GM18498 (cell line): Measurements from ENCODE around the gene NFRKB.

Experiments used
- ATAC-seq: cut with Tn5 transposase; IDR thresholded peaks from one replicate; pipeline ENCODE4 v1.9.1; 2021; ENCODE audit warnings: mild to moderate bottlenecking, moderate library complexity; ENCODE audit not compliant: unreplicated experiment

NFRKB gene

DNA sequence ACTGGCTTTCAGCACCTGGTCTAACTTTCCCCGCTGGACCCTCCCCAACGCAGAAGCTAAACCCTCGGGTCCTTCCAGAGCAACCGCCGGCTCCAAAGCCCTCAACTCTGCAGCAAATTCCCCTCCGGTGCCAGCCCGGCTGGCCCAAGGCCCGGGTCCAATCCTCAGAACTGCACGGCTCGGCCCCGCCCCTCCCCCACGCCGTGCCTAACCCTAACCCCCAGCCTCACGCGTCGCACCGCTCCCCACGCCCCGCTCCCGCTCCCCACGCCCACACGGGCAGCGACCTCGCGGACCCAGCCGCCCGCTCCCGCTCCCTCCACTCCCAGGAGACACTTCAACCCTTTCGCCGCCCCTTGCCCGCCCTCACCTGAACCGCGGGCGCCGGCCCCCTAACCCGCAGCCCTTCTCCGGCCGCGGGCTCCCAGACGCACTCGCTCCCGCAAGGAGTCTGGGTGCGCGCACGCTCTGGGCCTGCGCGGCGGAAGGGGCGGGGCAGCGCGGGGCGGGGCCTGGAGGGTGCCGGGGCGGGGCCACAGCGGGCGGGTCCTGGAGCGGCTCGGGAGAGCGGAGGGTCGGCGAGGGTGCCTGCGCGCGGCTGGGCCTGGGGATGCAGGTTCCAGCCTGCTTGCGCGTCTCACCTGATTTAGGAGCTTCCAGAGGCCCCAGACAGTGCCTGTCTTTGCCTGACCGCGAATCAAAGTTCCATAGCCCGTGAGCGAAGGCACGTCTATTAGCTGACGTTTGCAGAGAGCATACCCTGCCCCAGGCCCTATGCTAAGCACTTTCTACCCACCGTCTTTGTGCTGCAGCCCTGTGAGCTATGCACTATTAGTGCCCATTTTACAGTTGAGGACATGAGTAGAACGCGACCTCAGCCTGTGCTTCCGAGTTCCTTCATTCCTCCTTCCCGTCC is at the start of gene NFRKB:
NFRKB (minus strand) TSS at position 453 of the 916 bp plus-strand sequence. CDS start 2,729 bp downstream, outside the sequence.
- ATAC-seq = peak; percentile 96

DNA sequence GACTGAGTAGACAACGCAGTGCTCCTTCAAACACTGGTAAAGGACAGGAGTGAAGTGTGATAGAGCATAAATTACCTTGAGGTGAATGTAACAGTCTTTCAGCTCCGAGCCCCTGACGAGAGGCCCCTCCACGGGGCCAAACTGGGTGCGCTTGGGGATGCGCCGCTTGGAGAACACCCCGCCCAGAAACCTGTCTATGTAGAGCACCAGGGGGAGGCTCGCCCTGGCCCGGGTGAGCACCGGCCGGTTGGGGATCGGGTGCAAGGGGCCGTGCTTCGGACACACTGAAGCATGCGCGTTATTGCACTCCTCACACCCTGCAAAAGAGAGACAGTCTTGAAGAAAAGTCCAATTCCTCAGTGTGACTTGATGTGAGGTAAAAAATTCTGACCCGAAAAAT is 49.3 kb upstream of the NFRKB start:
- ATAC-seq = no peak

DNA sequence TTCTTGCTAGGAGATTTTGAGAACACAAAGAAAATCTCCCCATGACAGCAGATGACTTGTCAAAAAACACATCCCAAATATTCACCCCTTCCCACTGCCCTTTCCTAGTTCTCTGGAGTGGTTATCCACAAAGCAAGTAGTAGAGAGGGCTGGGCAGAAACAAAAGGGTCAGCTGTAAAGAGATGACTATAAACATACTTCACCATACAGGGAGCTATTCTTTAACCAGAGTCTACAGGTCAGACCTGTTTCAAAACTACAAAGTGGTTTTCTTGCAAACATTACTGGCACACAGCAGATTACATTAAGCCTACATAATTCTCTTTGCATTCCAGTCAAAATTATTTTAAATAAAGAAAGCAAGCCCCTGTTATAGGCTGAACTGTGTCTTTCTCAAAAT is 47.7 kb upstream of the NFRKB start:
- ATAC-seq = no peak

DNA sequence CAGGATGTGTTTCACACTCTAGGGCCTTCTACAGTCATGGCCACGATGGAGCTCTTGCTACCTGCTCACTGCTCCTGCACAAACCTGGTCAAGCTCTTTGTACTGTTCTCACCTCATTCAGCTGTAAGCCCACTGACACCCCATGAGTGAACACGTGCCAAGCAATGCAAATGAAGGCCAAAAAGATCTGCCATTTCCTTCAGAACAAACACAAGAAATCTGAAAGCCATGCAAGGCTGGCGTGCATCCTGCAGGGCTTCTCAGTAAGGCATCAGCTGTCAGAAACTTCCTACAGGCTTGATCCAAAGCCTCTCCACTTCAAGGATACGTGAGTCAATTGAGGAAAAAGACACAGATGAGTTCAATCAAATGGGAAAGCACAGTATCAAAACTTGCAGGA is 44.1 kb upstream of the NFRKB start:
- no peak for ATAC-seq

DNA sequence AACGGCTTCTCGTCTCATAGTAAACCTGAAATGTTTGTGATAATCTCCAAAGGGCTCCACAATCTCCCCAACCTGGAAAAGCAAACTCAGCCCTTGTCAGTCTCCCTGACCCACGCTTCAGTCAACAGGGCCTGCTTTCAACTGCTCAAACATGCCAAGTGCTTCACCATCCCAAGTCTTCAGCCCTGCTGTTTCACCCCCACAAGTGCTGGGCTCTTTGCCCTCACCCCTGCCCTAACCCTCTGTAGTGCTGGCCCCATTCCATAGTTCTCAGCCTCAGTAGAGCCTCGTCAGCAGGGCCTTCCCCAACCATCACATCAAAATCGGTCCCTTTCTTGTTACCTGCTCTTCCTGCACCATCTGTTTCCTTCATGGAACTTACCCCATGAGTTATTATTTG is 43.4 kb upstream of the NFRKB start:
- ATAC-seq = no peak

DNA sequence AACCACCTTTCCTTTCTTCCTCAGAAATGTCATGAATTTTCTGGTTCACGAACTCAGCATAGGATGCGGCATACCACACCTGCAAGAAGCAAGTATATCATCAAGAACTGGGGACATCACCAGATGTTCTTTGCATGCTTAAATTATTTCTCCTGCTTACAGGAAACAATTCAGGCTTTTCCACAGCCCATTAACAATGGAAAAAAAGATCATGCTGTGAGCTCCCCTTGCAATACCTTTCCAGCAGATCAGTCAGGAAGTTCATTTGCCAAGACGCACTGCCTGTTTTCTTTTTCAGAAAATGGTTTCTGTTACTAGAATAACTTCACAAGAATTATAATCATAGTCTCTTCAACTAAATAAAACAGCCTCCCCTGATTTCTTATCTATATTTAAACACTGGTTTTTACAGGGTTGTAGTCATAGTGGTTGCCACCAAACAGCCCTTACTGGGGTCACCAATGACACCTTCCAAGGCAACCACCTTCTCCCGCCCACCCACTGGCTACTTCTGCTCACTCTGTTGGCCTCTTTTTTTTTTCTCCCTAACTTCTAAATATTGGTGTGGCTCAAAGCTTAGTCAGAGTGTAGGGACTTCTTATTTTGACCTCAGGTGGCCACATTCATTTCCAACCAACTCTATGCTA is 42.3 kb upstream of the NFRKB start:
- no peak for ATAC-seq

DNA sequence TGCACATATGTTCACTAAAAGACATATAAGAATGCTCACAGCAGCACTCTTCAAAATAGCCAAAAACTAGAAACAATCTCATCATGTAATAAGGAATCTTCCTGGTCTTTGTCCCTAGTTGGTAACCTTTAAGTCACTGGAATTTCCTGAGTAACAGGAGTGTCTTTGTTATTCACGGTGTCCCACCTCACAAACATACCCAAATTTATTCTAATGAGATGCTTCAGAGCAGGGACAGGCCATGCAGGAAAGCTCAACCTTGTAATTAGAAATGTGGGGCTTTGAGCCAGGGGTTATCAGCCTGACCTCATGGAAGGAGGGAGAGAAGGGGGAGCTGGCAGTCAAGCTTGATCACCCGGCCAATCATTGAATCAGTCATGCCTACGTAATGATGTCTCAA is 40.3 kb upstream of the NFRKB start:
- no peak for ATAC-seq

DNA sequence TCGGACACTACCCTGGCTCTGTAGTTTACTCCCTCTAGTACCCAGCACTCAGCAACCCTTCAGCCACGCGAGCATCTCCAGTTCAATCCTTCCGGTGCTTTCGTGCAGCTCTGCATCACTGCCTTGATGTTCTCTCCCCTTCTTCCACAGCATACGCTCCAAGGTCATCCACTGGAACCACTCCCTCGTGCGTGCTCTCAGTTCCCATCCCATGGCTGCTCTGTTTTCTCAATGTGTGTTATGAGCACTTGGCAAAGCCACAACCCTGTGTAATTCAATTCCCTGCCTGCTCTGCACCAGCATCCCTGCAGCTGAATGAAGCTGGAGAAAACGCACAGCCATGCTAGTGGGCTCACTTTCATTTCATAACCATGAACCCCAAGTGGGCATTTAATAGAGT is 38.5 kb upstream of the NFRKB start:
- ATAC-seq = no peak

DNA sequence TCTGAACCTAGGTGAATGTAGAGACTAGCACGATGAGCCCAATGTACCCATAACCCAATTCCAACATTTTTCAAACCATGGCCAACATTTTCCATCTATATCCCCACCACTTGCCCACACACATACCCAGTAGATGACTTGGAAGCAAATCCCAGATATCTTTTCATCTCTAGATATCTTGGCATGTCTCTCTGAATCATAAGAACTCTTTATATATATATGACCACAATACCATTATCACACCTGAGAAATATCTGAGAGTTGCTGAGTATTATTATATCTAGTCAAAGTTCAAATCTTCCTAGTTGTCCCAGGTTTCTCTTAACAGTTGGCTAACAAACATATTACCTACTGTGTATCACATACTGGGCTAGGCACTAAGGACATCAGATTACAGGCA is 37.9 kb upstream of the NFRKB start:
- no peak for ATAC-seq

DNA sequence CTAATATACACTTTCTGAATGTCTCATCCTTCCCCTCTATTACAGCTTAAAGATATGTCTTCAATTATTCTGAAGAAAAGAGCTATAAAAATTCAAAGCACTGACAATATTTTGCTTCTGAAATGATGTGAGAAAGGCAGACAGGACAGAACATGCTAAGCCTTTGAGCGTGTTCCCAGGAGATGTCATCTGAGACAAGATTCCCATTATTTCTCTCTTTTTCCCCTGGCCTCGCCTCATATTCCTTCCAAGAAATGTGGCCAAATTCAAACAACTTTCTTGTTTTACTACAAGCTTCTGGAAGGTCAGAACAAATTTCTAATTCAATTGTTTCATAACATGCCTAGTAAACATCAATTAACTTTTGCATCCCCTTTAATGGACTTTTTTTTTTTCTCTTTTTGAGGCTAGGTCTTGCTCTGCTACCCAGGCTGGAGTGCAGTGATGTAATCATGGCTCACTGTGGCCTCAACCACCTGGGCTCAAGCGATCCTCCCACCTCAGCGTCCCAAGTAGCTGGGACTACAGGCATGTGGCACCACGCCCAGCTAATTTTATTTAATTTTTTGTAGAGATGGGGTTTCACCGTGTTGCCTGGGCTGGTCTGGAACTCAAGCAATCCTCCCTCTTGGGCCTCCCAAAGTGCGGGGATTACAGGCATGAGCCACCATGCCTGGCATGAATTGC is 37.1 kb upstream of the NFRKB start:
- no peak for ATAC-seq

DNA sequence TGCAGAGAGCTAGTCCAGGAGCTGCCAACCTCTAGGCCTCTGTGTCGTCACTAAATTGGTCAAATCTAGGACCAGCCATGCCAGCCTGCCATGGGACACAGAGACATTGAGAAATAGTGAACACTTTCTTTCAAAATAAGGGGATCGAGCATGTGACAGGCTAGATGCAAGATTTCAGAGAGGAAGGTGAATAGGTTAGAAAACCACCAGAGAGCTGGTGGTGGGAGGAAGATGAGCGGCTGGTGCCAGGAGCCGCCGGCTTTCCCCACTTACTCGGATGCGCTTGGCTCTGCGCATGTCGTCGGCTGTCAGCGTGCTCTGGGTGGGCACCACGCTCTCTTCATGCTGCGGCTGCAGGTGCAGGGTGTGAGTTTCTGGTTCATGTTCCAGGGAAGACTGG is 35.4 kb upstream of the NFRKB start:
- no peak for ATAC-seq

DNA sequence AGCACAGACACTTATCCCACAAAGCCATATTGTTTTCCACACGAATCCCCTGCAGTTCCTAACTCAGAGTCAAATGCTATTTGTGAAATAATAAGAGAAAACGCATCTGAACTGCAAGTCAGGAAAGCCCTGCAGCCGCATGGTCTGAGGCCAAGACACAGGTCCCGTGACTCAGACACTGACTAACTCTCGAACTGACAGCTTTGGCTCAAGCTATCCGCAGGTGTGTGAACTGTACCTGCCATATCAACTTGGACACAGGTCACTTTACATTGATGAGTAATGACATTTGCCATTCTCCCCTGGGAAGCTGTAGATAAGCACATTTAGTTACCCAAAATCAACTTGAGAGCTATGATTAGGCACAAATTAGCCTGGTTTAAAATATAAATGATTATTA is 34.9 kb upstream of the NFRKB start:
- no peak for ATAC-seq

DNA sequence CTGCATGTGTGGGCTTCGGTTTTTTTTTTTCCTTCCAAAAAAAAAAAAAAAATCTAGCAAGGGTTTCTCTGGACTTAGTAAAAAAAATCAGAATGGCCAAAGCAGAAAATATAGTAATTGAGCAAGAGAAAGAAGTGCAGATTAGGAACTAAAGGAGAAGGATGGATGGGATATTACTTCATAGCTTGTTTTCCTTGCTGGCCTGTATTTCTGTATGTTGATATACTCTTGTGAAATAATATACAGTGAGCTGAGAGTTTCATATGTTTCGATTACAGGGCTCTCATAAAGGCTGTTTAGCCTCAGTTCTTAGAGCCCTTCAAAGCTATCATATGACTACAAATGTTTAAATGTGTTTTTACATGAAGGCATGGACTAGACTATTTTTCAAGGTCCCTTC is 34.3 kb upstream of the NFRKB start:
- no peak for ATAC-seq

DNA sequence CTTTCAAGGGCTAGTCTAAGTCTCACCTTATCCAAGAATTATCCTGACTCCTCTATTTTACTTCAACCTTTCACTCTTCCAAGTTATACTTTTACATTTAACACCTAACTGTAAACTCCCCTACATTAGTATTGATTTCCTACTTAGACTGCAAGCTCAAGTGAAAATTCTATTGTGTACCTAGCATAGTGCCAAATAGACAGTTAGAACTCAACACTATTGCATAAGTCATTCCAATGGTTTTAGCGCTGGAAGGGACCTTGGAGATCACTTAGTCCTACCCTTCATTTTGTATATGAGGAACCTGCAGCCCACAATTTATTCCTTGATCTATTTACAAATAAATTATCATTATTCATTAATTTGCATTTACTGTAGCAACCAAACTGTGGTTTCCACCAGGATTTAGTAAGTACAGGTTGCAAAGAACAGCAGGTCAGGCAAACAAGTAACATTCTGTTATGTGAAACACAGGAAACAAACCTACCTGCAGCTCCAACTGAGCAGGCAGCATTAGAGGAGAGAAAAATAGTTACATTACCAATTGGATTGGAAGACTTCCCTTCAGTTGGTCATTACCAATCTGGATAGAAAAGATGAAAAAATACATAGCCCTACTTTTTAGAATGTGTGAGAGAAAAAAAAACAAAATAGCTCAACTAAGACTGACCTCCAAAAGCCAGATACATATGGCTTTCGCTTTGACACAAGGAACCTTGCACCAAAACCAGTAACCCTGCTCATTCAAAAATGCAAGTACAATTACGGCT is 33.7 kb upstream of the NFRKB start:
- ATAC-seq = no peak

DNA sequence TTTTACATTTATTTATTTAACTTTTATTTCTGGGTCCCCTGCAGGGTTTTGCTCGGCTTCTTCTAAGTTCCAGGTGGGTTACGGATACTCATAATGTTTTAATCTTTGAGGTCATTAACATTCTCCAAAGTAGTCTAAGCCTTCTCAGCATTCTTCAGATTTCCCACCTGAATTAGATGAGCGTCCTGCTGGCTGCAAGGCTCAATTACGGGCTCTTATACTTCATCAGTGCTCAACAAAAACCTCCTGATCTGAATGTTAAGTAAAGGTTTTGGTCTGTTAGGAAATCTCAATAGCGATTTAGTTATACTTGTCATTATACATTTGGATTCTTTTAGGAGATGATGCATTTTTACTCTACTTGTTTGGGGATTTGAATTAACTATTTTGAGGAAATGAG is 27.3 kb upstream of the NFRKB start:
- ATAC-seq = no peak

DNA sequence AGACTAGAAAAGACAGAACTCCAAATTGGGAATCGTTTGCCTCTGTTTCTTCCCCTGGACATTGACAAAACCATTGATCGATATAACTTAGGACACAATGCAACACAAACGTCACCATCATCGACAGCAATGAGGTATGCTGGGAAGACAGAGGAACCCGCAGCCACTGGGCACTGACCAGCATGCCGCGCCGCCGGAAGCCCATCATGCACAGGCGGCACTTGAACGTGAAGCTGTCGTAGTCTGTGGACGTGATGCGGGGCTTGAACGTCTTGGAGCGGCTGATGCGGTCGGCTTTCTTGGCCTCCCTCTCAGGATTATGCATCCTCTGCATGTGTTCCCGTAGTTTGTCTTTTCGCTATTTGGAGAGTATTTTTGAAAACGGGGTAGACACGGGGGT is 23.0 kb upstream of the NFRKB start:
- ATAC-seq = no peak

DNA sequence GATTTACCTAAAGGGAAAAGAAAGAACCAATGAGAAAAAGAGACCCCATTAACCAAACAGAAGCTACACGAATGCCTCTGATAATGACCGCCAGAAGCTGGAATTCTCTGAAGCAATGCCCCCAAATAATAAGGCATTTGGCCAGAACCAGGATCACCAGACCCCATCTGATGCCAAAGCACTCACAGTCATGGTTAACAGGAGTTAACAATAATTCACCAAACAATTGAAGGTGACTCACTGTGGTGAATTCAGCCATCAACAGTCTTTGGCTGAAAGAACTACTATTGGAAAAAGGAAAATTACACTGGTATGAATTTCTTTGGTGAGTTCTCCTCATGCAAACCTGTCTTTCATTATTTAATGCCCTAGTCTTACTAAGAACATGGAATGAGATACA is 21.9 kb upstream of the NFRKB start:
- ATAC-seq = no peak

DNA sequence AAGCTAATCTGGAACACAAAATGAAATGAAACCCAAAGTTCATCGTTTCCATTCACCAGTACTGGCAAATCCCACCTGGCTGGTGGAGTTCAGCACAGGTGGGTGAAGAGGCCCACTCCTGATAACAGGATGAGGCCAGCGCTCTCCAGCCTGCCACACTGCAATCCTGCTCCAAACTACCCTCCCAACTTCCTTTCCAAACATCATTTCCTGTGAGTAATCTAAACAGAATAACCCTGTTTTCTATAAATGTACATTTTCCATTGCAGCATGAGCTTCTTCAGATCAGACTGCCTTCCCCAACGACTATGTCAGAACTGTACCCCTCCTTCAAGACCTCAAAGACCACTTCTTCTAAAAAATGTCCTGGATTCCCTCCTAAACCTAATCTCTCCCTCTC is 15.9 kb upstream of the NFRKB start:
- no peak for ATAC-seq

DNA sequence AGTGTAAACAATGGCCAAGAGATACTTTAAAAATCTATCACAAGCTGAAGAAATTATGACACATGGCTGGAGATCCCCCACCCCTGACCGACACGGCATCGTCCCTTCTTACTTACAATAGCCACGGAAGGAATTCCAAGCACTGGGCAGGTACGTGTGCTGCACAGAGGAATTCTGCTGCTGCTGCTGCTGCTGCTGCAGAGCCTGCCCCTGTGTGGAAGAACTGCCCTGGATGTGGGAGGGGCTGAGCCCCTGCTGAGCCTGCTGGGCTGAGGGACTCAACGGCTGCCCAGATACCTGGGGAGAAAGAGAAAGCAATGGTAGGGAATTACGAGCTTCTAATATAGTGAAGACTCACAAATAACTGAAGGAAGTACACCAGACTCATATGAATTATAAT is 15.0 kb upstream of the NFRKB start:
- ATAC-seq = no peak

DNA sequence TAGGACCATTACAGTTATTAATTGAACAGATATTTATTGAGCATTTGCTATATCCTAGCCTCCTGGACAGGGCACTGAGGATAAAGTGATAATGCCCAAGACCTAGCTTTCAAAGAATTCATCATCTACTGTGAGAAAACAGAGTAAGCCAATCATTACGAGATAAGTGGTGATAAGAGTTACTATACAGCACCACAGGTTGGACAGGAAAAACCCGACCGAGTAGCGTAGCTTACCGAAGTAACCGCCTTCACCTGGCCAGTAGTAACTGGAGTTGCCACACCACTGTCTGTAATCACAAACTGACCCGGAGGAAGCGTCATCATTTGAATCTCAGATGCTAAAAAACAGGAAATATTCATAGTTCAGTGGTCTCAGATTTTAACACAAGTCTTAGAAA is 10.0 kb upstream of the NFRKB start:
- ATAC-seq = no peak

DNA sequence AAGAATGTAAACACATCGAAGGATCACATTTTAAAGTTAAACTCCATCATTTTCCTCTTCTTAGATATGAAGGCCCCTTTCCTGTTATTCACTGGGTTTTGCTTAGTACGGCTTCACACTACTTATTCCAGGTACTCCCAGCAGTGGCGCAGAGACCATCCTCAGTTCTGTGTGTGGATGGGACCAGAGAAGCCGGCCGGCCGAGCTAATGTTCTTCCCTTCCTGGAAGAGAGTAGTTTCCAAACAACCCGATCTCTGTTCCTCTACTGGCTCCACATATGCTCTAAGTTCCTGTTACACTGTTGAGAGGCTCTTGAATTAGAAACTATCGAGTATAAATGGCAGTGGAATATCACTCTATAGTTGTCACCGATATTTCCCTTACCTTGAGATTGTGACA is 684 bp upstream of the NFRKB start:
- ATAC-seq = no peak
